H9 (cell line): ENCODE results near the gene DYNLT2B. TPM values are rescaled to one million over a fixed set of nuclear protein-coding genes. Genes with fewer than 3 reads are reported as not detected.

Experiments
- DNase-seq: peaks from one replicate; pipeline ENCODE4 v3.0.0-alpha.2; 2017
- H2AFZ ChIP-seq: one replicate; pipeline ENCODE4 v1.6.1; 2013; ENCODE audit warnings: mild to moderate bottlenecking, low read length, control low read depth, moderate library complexity
- H2AK5ac ChIP-seq: 2 replicates; pipeline ENCODE4 v1.6.1; 2013; ENCODE audit warnings: low read length, control low read depth, mixed read lengths; ENCODE audit not compliant: insufficient read length
- H2BK120ac ChIP-seq: one replicate; pipeline ENCODE4 v1.6.1; 2013; ENCODE audit warnings: low read depth, mild to moderate bottlenecking, low read length, control low read depth, inconsistent platforms; ENCODE audit not compliant: poor library complexity, severe bottlenecking
- H2BK12ac ChIP-seq: 2 replicates; pipeline ENCODE4 v1.6.1; 2013; ENCODE audit warnings: low read length, control low read depth, mixed read lengths, low read depth; ENCODE audit not compliant: insufficient read length
- H2BK15ac ChIP-seq: 2 replicates; pipeline ENCODE4 v1.6.1; 2013; ENCODE audit warnings: low read depth, low read length, control low read depth
- H2BK20ac ChIP-seq: one replicate; pipeline ENCODE4 v1.6.1; 2013; ENCODE audit warnings: low read depth, mild to moderate bottlenecking, low read length, control low read depth, inconsistent platforms; ENCODE audit not compliant: poor library complexity, severe bottlenecking
- H2BK5ac ChIP-seq: 2 replicates; pipeline ENCODE4 v1.6.1; 2013; ENCODE audit warnings: low read length, control low read depth, mixed read lengths; ENCODE audit not compliant: insufficient read length
- H3K14ac ChIP-seq: 2 replicates; pipeline ENCODE4 v1.6.1; 2013; ENCODE audit warnings: low read length, control low read depth; ENCODE audit not compliant: insufficient read depth
- H3K18ac ChIP-seq: 2 replicates; pipeline ENCODE4 v1.6.1; 2013; ENCODE audit warnings: low read depth, mild to moderate bottlenecking, mixed read lengths, low read length, control low read depth; ENCODE audit not compliant: insufficient read length
- H3K23ac ChIP-seq: 2 replicates; pipeline ENCODE4 v1.6.1; 2013; ENCODE audit warnings: low read length, control low read depth, mixed read lengths, low read depth; ENCODE audit not compliant: insufficient read length
- H3K23me2 ChIP-seq: 2 replicates; pipeline ENCODE4 v1.6.1; 2013; ENCODE audit warnings: low read depth, mild to moderate bottlenecking, mixed read lengths, low read length, control low read depth; ENCODE audit not compliant: insufficient read length, poor library complexity, severe bottlenecking
- H3K27ac ChIP-seq: 2 replicates; pipeline ENCODE4 v1.5.1; 2013; ENCODE audit warnings: low read length, control low read depth, mixed read lengths, low read depth; ENCODE audit not compliant: insufficient read length
- H3K27me3 ChIP-seq: 2 replicates; pipeline ENCODE4 v1.6.1; 2013; ENCODE audit warnings: low read length, control low read depth, inconsistent platforms; ENCODE audit not compliant: insufficient read depth
- H3K4ac ChIP-seq: 2 replicates; pipeline ENCODE4 v1.6.1; 2013; ENCODE audit warnings: low read depth, mild to moderate bottlenecking, control low read depth, inconsistent platforms, low read length, moderate library complexity
- H3K4me1 ChIP-seq: 2 replicates; pipeline ENCODE4 v1.6.1; 2013; ENCODE audit warnings: low read length, control low read depth, inconsistent platforms; ENCODE audit not compliant: insufficient read depth
- H3K4me2 ChIP-seq: 2 replicates; pipeline ENCODE4 v1.6.1; 2013; ENCODE audit warnings: low read length, control low read depth, mixed read lengths; ENCODE audit not compliant: insufficient read length, insufficient read depth
- H3K56ac ChIP-seq: 2 replicates; pipeline ENCODE4 v1.6.1; 2013; ENCODE audit warnings: low read depth, mild to moderate bottlenecking, mixed read lengths, low read length, control low read depth; ENCODE audit not compliant: insufficient read length
- H3K79me1 ChIP-seq: 2 replicates; pipeline ENCODE4 v1.6.1; 2013; ENCODE audit warnings: low read depth, mild to moderate bottlenecking, moderate library complexity, low read length, control low read depth, inconsistent platforms; ENCODE audit not compliant: insufficient read depth, poor library complexity, severe bottlenecking
- H3K79me2 ChIP-seq: 2 replicates; pipeline ENCODE4 v1.6.1; 2013; ENCODE audit warnings: low read length, control low read depth, inconsistent platforms; ENCODE audit not compliant: insufficient read depth
- H3K9ac ChIP-seq: 2 replicates; pipeline ENCODE4 v1.6.1; 2013; ENCODE audit warnings: low read length, control low read depth, mixed read lengths; ENCODE audit not compliant: insufficient read length; ENCODE audit errors: extremely low read depth
- H3K9me3 ChIP-seq: one replicate; pipeline ENCODE4 v1.6.1; 2013; ENCODE audit warnings: low read depth, low read length, inconsistent platforms; ENCODE audit not compliant: control insufficient read depth
- H3T11ph ChIP-seq: one replicate; pipeline ENCODE4 v1.6.1; 2013; ENCODE audit warnings: mild to moderate bottlenecking, low read length, control low read depth, inconsistent platforms
- H4K20me1 ChIP-seq: one replicate; pipeline ENCODE4 v1.6.1; 2013; ENCODE audit not compliant: control insufficient read depth, insufficient read length, insufficient read depth
- H4K5ac ChIP-seq: 2 replicates; pipeline ENCODE4 v1.6.1; 2013; ENCODE audit warnings: low read depth, mild to moderate bottlenecking, mixed read lengths, low read length, control low read depth; ENCODE audit not compliant: insufficient read length
- H4K8ac ChIP-seq: replicated peaks from 2 replicates; pipeline ENCODE4 v1.6.1; 2013; ENCODE audit warnings: low read length, control low read depth, mixed read lengths, low read depth; ENCODE audit not compliant: insufficient read length
- H4K91ac ChIP-seq: 2 replicates; pipeline ENCODE4 v1.6.1; 2013; ENCODE audit warnings: low read depth, mild to moderate bottlenecking, moderate library complexity, mixed read lengths, low read length, control low read depth; ENCODE audit not compliant: insufficient read length
- H3K27ac Mint-ChIP-seq, 3 experiments: 2 replicates in 2 of 3; 3 replicates in 1 of 3; pipeline ENCODE4 v1.8.0; 2020 to 2021; ENCODE audit warnings: mixed read lengths in 3 of 3, mild to moderate bottlenecking in 1 of 3, moderate library complexity in 1 of 3
- H3K27me3 Mint-ChIP-seq: 2 replicates; pipeline ENCODE4 v1.8.0; 2021; ENCODE audit warnings: low read depth, mild to moderate bottlenecking, moderate library complexity, mixed read lengths
- H3K36me3 Mint-ChIP-seq, 3 experiments: 2 replicates in 2 of 3; 3 replicates in 1 of 3; pipeline ENCODE4 v1.8.0; 2020 to 2021; ENCODE audit warnings: low read depth in 3 of 3, mixed read lengths in 3 of 3; ENCODE audit not compliant: insufficient read depth in 1 of 3
- H3K4me1 Mint-ChIP-seq, 2 experiments: 2 replicates each; pipeline ENCODE4 v1.8.0; 2020; ENCODE audit warnings: mixed read lengths in 2 of 2
- H3K4me3 Mint-ChIP-seq, 2 experiments: 2 replicates in 1 of 2; 3 replicates in 1 of 2; pipeline ENCODE4 v1.8.0; 2020 to 2021; ENCODE audit warnings: mild to moderate bottlenecking in 2 of 2, mixed read lengths in 2 of 2, moderate library complexity in 1 of 2
- H3K9me3 Mint-ChIP-seq, 2 experiments: 2 replicates in 1 of 2; 3 replicates in 1 of 2; pipeline ENCODE4 v1.8.0; 2020; ENCODE audit warnings: mild to moderate bottlenecking in 2 of 2, mixed read lengths in 2 of 2, moderate library complexity in 1 of 2
- CTCF ChIP-seq: fragments of 200-600 bp; sonication (generic); conservative IDR thresholded peaks from 3 replicates; pipeline ENCODE4 v1.8.0; 2021; ENCODE audit warnings: antibody characterized with exemption, mild to moderate bottlenecking
- WGBS: extraction: QIAGEN DNeasy Blood & Tissue Kit; methylation state at CpG from one replicate; pipeline ENCODE4 v1.1.7; 2013; ENCODE audit warnings: missing lambda C conversion rate, low lambda C conversion rate, mixed read lengths; ENCODE audit not compliant: insufficient read length; ENCODE audit errors: extremely low coverage; 5-methylcytosine and 5-hydroxymethylcytosine counted together
- total RNA-seq: library from RNA; stranded (reverse); gene quantifications from 2 replicates; pipeline ENCODE4 v1.2.1, GENCODE V29; 2021

DYNLT2B gene
- total RNA-seq, 1 experiment from 2014 or later = 12.4 TPM

DNA sequence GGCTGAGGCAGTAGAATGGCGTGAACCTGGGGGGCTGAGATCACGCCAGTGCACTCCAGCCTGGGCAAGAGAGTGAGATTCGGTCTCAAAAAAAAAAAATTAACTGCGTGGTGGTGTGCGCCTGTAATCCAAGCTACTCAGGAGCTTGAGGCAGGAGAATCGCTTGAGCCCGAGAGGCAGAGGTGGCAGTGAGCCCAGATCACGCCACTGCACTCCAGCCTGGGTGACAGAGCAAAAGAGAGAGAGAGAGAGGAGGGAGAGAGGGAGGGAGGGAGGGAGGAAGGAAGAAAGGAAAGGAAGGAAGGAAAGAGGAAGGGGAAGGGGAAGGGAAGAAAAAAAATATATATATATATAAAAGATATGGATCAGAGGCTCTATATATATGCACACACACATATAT, 14.1 kb upstream of the DYNLT2B start:
- H2BK120ac ChIP-seq = no peak overlapping the region
- no peak overlapping the region for H3K56ac ChIP-seq
- no peak overlapping the region for H2BK20ac ChIP-seq
- no peak overlapping the region for H3K18ac ChIP-seq
- H2AFZ ChIP-seq = no peak overlapping the region
- no peak overlapping the region for H2BK5ac ChIP-seq
- H3K27ac ChIP-seq = no peak overlapping the region
- H3K27me3 ChIP-seq = no peaks in the 10 kb centered on the region
- no peak for DNase-seq
- no peaks in the 10 kb centered on the region for H3K23me2 ChIP-seq
- H3K4me2 ChIP-seq = no peak overlapping the region
- no peak overlapping the region for H4K8ac ChIP-seq
- no peaks in the 10 kb centered on the region for H3K79me1 ChIP-seq
- no peaks in the 10 kb centered on the region for H4K20me1 ChIP-seq
- no peaks in the 10 kb centered on the region for H3K9me3 ChIP-seq
- H3K9ac ChIP-seq = no peak overlapping the region
- no peaks in the 10 kb centered on the region for H3K4me1 ChIP-seq
- no peak for TF ChIP-seq CTCF
- no peak overlapping the region for H3K4ac ChIP-seq
- H3K23ac ChIP-seq = no peak overlapping the region
- no peak overlapping the region for H2AK5ac ChIP-seq
- H3K14ac ChIP-seq = no peak overlapping the region
- no peaks in the 10 kb centered on the region for H3K27me3 Mint-ChIP-seq
- no peaks in the 10 kb centered on the region for H3K9me3 Mint-ChIP-seq
- H3K36me3 Mint-ChIP-seq = no peaks in the 10 kb centered on the region
- H3T11ph ChIP-seq = no peak overlapping the region
- H4K5ac ChIP-seq = no peak overlapping the region
- no peak overlapping the region for H2BK15ac ChIP-seq
- no CpG with 5 or more reads among the region's 8 CpGs for WGBS
- no peaks in the 10 kb centered on the region for H3K79me2 ChIP-seq
- H3K4me1 Mint-ChIP-seq = peaks cover 6 to 11% of the 10 kb centered on the region in 2 experiments
- H2BK12ac ChIP-seq = no peak overlapping the region
- no peak overlapping the region for H3K4me3 Mint-ChIP-seq
- H4K91ac ChIP-seq = no peak overlapping the region
- no peak overlapping the region for H3K27ac Mint-ChIP-seq
